Measurements from ENCODE around the gene OPTN. TPM values are rescaled to one million over a fixed set of nuclear protein-coding genes. Genes with fewer than 3 reads are reported as not detected.
"Not testable (repeated sequence)": the region's sequence is repeated elsewhere in the genome, so short reads cannot be mapped to it uniquely, and the experiment has no call there.

OPTN gene
- total RNA-seq = 33.3 to 36.8 TPM (median 33.7 TPM) in 3 replicates

DNA sequence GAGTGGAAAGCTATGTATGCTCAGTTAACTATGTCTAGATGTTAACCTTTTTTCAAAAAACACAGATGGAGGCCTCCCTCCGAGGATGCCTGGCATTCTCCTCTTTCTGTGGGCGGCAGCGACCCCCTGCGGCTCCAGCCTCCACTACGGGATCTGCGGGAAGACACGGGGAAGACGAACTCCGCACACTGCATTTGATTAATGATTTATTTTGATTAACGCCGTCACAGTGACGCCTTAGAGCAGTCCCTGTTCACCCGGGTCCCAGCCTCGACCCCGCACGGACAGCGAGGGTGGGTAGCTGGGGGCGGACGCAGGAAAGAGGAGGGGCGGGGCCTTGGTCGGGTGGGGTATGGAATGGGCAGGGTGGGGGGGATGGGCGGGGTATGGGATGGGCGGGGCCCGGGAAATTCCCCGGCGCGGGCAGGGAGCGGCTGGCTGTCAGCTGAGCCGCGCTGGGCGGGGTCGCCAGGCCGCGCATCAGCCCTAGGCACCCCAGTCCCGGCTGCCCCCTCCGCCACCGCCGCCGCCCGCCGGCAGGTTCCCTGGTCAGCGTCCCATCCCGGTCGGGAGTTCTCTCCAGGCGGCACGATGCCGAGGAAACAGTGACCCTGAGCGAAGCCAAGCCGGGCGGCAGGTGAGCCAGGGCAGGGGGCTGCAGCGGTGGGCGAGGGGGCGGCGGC, at the start of gene OPTN:
TSS of gene OPTN (plus strand) at position 498 of the 683 bp plus-strand sequence. CDS start 8,960 bp downstream, outside the sequence.
- H3K4me1 Mint-ChIP-seq = peaks cover 14% of the 10 kb centered on the region
- peak; percentile 71 to 81 for DNase-seq (ENCODE audit: low spot score in 2 of 2, unreplicated experiment in 2 of 2)
- H3K27ac Mint-ChIP-seq = peak within 1 kb of the TSS; percentile 92
- no peak for TF ChIP-seq CTCF (IDR thresholded peaks at IDR 0.05; ENCODE audit: unreplicated experiment)
- H3K36me3 Mint-ChIP-seq = no peaks in the 10 kb centered on the region
- no peaks in the 10 kb centered on the region for H3K27me3 Mint-ChIP-seq (ENCODE audit: low read depth)
- peak within 1 kb of the TSS; percentile 89 for H3K4me3 Mint-ChIP-seq
- no peaks in the 10 kb centered on the region for H3K9me3 Mint-ChIP-seq

GRCh38 chr10:13051126-13051694, 48.8 kb upstream of the OPTN start:
- Mint-ChIP-seq H3K27ac (no peak overlapping the region), H3K36me3 (no peaks in the 10 kb centered on the region), H3K9me3 (no peaks in the 10 kb centered on the region), H3K4me3 (no peak overlapping the region), H3K27me3 (ENCODE audit: low read depth) (peaks cover 9% of the 10 kb centered on the region), H3K4me1 (no peaks in the 10 kb centered on the region)
- DNase-seq (ENCODE audit: low spot score in 2 of 2, unreplicated experiment in 2 of 2) = no peak
- no peak for TF ChIP-seq CTCF (IDR thresholded peaks at IDR 0.05; ENCODE audit: unreplicated experiment)

- not testable (repeated sequence) for H3K27ac Mint-ChIP-seq; H3K36me3 Mint-ChIP-seq; DNase-seq (ENCODE audit: low spot score in 2 of 2, unreplicated experiment in 2 of 2); H3K4me3 Mint-ChIP-seq; H3K27me3 Mint-ChIP-seq (ENCODE audit: low read depth); H3K9me3 Mint-ChIP-seq; H3K4me1 Mint-ChIP-seq
Measured at GRCh38 chr10:13053208-13053607, 46.8 kb upstream of the OPTN start.

GRCh38 chr10:13053794-13054462, 46.0 kb upstream of the OPTN start:
- Mint-ChIP-seq H3K36me3 (no peaks in the 10 kb centered on the region), H3K27ac (no peak overlapping the region), H3K4me3 (no peak overlapping the region), H3K4me1 (no peaks in the 10 kb centered on the region), H3K9me3 (no peaks in the 10 kb centered on the region), H3K27me3 (ENCODE audit: low read depth) (peaks cover 5% of the 10 kb centered on the region)
- no peak for TF ChIP-seq CTCF (IDR thresholded peaks at IDR 0.05; ENCODE audit: unreplicated experiment)
- DNase-seq (ENCODE audit: low spot score in 2 of 2, unreplicated experiment in 2 of 2) = no peak

GRCh38 chr10:13054844-13055243, 45.1 kb upstream of the OPTN start:
- H3K36me3 Mint-ChIP-seq = no peaks in the 10 kb centered on the region
- H3K27me3 Mint-ChIP-seq (ENCODE audit: low read depth) = peaks cover 5% of the 10 kb centered on the region
- no peak overlapping the region for H3K4me3 Mint-ChIP-seq
- no peaks in the 10 kb centered on the region for H3K9me3 Mint-ChIP-seq
- no peak overlapping the region for H3K27ac Mint-ChIP-seq
- DNase-seq (ENCODE audit: low spot score in 2 of 2, unreplicated experiment in 2 of 2) = no peak
- H3K4me1 Mint-ChIP-seq = no peaks in the 10 kb centered on the region
- no peak for TF ChIP-seq CTCF (IDR thresholded peaks at IDR 0.05; ENCODE audit: unreplicated experiment)

DNA sequence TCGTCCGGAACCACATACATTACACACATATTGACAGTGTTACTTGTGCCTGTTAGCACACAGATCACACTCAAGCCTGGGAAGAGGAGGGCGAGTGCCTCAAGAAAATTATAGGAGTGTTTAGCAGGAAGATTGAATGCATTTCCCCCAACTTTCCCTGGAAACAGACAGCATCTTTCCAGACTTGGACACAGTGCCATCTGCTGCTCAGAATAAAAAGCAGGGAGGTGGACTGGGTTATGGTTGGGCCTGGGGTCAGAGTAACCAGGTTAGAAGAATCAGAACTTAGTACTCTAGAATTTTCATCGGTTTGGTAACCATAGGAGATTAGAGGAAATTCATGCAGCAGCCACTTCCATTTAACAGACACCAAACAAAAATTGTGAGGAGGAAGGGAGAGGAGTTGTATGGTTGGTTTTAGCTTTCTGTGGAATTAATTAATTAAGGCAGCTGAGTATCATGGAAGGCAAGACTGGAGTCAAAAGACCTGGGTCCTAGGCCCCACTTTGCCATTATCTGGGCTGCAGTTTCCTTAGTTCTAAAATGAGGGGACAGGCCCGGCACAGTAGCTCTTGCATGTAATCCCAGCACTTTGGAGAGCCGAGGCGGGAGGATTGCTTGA, 43.4 kb upstream of the OPTN start:
- Mint-ChIP-seq H3K4me1 (no peaks in the 10 kb centered on the region), H3K4me3 (no peak overlapping the region), H3K9me3 (no peaks in the 10 kb centered on the region), H3K27me3 (ENCODE audit: low read depth) (peaks cover 6% of the 10 kb centered on the region), H3K36me3 (no peaks in the 10 kb centered on the region), H3K27ac (no peak overlapping the region)
- TF ChIP-seq CTCF (IDR thresholded peaks at IDR 0.05; ENCODE audit: unreplicated experiment) = no peak
- DNase-seq (ENCODE audit: low spot score in 2 of 2, unreplicated experiment in 2 of 2) = no peak

All from mesothelial cell of epicardium (in vitro differentiated cells).